HepG2 (cell line): Measurements from ENCODE around the gene SIRPA. TPM values are rescaled to one million over a fixed set of nuclear protein-coding genes. Genes with fewer than 3 reads are reported as not detected.

Source experiments
- TCF12 ChIP-seq, 2 experiments: fragments of 450-650 bp in 1 of 2; sonication (generic) in 1 of 2; formaldehyde crosslinking in 1 of 2; IDR thresholded peaks; 2 replicates each; pipeline versions ENCODE4 v1.6.1 to v1.8.0; 2017 to 2022; ENCODE audit warnings: antibody characterized with exemption in 1 of 2, mild to moderate bottlenecking in 1 of 2, missing genetic modification reagents in 1 of 2, moderate library complexity in 1 of 2
- ZNF841 ChIP-seq: sonication (generic); formaldehyde crosslinking; IDR thresholded peaks from 2 replicates; pipeline ENCODE4 v1.8.1; 2023; ENCODE audit warnings: missing genetic modification reagents, borderline replicate concordance
- ZSCAN12 ChIP-seq: sonication (generic); formaldehyde crosslinking; IDR thresholded peaks from 2 replicates; pipeline ENCODE4 v1.9.0; 2021; ENCODE audit warnings: mild to moderate bottlenecking, missing genetic modification reagents
- polyA plus RNA-seq, 8 experiments: library from polyadenylated mRNA; depleted of rRNA in 3 of 8; stranded (reverse) in 7 of 8; unstranded in 1 of 8; fragments of >200 nt; fragmentation: Illumina TruSeq in 4 of 8; extraction: Trizol in 4 of 8; gene quantifications; 2 replicates each; pipeline versions ENCODE4 v1.2.1 to v1.2.3, GENCODE V29; 2011 to 2016; ENCODE audit warnings: low read depth in 4 of 8, missing spikeins in 1 of 8, mixed read lengths in 1 of 8; ENCODE audit not compliant: insufficient read depth in 1 of 8
- total RNA-seq, 5 experiments: library from RNA; depleted of rRNA; stranded (reverse); fragments of >200 nt; fragmentation: Illumina TruSeq; extraction: Trizol; gene quantifications; 2 replicates each; pipeline ENCODE4 v1.2.3, GENCODE V29; 2016; ENCODE audit warnings: low read depth in 1 of 5
- TF ChIP-seq, protein P1 (sequence below): IDR thresholded peaks from 2 replicates; pipeline ENCODE4 v1.4.0; 2020; ENCODE audit warnings: mild to moderate bottlenecking, missing genetic modification reagents
- TF ChIP-seq, protein P2 (sequence below): sonication (generic); formaldehyde crosslinking; IDR thresholded peaks from 2 replicates; pipeline ENCODE4 v1.4.0; 2020; ENCODE audit warnings: missing genetic modification reagents, low read depth, mild to moderate bottlenecking, borderline replicate concordance
- TF ChIP-seq, protein P3 (sequence below): sonication (generic); formaldehyde crosslinking; IDR thresholded peaks from 2 replicates; pipeline ENCODE4 v1.4.0; 2020; ENCODE audit warnings: mild to moderate bottlenecking, missing genetic modification reagents

Gene SIRPA
- total and polyA plus RNA-seq, 2 of the 13 experiments (the other 11 are each of a cell fraction or from before 2014, with no cell fraction given): 7.2 to 17.6 TPM

DNA sequence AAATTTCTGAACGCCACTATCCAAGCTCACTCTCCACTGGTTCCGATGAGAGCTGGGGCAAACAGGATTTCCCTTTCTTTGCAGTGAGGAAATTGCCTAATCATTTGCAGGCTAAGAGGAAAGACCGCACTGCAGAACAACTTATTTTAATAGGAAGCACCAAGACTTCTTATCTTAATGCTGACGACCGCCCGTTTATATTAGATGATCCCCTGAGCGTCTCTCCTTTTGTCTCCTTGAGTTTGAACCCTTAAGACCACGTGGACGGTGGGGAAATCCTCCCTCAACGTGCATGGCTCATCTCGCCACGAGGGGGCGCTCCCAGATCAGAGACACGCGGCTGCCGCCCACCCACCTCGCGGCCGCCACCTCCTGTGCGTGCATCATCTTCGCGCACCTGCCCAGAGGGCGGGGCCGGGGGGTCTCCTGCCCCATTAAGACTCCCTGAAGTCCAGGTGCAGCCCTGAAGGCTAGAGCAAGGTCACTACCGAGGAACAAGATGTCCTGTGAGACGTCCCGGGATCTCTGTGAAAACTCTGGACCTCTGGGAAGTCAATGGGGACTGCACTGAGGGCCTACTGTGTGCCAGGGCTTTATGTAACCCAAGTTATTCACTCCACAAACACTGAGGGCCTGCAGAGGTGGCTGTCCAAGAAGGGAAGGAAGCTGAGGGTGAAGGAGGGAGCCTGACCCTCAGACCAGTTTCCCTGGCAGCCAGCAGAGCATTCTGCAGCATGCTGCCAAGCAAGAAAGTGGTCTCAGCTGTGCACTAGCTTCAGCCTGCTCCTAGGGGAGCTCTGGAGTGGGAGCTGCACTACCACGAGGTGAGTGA is 70.5 kb downstream of the SIRPA start (continued):
- TF ChIP-seq, protein P1, sequence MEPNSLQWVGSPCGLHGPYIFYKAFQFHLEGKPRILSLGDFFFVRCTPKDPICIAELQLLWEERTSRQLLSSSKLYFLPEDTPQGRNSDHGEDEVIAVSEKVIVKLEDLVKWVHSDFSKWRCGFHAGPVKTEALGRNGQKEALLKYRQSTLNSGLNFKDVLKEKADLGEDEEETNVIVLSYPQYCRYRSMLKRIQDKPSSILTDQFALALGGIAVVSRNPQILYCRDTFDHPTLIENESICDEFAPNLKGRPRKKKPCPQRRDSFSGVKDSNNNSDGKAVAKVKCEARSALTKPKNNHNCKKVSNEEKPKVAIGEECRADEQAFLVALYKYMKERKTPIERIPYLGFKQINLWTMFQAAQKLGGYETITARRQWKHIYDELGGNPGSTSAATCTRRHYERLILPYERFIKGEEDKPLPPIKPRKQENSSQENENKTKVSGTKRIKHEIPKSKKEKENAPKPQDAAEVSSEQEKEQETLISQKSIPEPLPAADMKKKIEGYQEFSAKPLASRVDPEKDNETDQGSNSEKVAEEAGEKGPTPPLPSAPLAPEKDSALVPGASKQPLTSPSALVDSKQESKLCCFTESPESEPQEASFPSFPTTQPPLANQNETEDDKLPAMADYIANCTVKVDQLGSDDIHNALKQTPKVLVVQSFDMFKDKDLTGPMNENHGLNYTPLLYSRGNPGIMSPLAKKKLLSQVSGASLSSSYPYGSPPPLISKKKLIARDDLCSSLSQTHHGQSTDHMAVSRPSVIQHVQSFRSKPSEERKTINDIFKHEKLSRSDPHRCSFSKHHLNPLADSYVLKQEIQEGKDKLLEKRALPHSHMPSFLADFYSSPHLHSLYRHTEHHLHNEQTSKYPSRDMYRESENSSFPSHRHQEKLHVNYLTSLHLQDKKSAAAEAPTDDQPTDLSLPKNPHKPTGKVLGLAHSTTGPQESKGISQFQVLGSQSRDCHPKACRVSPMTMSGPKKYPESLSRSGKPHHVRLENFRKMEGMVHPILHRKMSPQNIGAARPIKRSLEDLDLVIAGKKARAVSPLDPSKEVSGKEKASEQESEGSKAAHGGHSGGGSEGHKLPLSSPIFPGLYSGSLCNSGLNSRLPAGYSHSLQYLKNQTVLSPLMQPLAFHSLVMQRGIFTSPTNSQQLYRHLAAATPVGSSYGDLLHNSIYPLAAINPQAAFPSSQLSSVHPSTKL (CRISPR knock-in tag): 0 out of 2 replicates have a peak, but pooled peaks have one; percentile 43
- no peak for TF ChIP-seq ZSCAN12
- TF ChIP-seq, protein P2, sequence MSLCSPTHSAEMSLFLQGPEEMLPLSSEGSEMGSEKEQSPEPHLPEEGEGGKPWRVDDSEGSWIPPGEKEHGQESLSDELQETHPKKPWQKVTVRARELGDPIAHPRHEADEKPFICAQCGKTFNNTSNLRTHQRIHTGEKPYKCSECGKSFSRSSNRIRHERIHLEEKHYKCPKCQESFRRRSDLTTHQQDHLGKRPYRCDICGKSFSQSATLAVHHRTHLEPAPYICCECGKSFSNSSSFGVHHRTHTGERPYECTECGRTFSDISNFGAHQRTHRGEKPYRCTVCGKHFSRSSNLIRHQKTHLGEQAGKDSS (CRISPR knock-in tag): peak; percentile 38; the same call in 1 of the 2 replicates
- no peak for TF ChIP-seq ZNF841 (CRISPR knock-in tag)
- TF ChIP-seq, protein P3, sequence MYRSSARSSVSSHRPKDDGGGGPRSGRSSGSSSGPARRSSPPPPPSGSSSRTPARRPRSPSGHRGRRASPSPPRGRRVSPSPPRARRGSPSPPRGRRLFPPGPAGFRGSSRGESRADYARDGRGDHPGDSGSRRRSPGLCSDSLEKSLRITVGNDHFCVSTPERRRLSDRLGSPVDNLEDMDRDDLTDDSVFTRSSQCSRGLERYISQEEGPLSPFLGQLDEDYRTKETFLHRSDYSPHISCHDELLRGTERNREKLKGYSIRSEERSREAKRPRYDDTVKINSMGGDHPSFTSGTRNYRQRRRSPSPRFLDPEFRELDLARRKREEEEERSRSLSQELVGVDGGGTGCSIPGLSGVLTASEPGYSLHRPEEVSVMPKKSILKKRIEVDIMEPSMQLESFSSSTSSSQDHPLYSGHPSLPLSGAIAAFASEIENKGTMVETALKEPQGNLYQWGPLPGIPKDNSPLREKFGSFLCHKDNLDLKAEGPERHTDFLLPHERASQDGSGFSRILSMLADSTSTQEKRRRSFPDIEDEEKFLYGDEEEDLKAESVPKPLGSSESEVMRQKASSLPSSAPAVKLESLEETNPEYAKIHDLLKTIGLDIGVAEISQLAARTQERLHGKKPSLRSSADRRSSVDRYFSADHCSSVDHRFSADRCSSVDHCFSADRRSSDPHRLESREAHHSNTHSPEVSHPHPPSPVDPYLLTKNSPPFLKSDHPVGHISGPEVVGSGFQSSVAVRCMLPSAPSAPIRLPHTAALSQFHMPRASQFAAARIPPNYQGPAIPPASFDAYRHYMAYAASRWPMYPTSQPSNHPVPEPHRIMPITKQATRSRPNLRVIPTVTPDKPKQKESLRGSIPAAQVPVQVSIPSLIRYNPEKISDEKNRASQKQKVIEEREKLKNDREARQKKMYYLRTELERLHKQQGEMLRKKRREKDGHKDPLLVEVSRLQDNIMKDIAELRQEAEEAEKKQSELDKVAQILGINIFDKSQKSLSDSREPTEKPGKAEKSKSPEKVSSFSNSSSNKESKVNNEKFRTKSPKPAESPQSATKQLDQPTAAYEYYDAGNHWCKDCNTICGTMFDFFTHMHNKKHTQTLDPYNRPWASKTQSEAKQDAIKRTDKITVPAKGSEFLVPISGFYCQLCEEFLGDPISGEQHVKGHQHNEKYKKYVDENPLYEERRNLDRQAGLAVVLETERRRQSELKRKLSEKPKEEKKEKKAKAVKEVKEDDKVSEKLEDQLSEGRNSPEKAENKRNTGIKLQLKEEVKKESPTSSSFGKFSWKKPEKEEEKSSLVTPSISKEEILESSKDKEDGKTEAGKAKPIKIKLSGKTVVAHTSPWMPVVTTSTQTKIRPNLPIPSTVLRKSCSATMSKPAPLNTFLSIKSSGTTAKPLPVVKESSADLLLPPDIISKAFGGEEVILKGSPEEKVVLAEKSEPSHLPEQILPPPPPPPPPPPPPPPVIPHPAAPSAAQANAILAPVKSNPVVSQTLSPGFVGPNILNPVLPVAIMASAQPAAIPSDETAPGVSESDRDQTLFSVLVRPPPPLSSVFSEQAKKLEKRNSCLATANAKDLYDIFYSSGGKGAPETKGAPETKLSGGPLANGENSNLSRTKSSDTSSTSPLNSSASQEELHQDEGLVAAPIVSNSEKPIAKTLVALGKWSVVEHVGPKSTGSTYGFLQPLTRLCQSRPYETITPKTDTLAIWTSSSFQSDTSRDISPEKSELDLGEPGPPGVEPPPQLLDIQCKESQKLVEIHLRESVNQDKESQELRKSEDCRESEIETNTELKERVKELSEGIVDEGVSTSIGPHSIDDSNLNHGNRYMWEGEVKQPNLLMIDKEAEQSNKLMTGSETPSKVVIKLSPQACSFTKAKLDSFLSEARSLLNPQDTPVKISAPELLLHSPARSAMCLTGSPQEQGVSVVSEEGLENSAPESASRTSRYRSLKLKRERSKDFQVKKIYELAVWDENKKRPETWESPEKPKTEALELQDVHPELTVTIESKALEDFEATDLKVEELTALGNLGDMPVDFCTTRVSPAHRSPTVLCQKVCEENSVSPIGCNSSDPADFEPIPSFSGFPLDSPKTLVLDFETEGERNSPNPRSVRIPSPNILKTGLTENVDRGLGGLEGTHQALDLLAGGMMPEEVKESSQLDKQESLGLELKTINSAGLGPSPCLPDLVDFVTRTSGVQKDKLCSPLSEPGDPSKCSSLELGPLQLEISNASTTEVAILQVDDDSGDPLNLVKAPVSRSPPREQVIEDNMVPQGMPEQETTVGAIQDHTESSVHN (CRISPR knock-in tag): no peak
- TF ChIP-seq TCF12 (IDR thresholded peaks at IDR 0.05): no peak
- TF ChIP-seq TCF12 (CRISPR knock-in tag; IDR thresholded peaks at IDR 0.05): no peak
